Natural killer cell (primary cell): ENCODE measurements around the gene CLIP2. TPM values are rescaled to one million over a fixed set of nuclear protein-coding genes. Genes with fewer than 3 reads are reported as not detected.
A peak's percentile ranks its signal among the peaks of the same experiment; 100 is the strongest.

Experiments
- ATAC-seq, 3 donors: fragments of 150-1000 bp in 2 of 3; fragments of 200-7000 bp in 1 of 3; cut with Tn5 transposase; 1 replicate in 1 of 3; 2 replicates in 2 of 3; pipeline ENCODE4 v1.10.0; 2021; ENCODE audit warnings: mild to moderate bottlenecking in 2 of 3, moderate library complexity in 2 of 3
- DNase-seq, 2 donors: peaks; one replicate each; pipeline versions ENCODE4 v3.0.0 to v3.0.0-alpha.2; 2013 to 2021; ENCODE audit warnings: mixed read lengths in 1 of 2
- H3K27ac ChIP-seq: one replicate; pipeline ENCODE4 v1.5.1; 2013; ENCODE audit warnings: mild to moderate bottlenecking, low read length
- H3K27me3 ChIP-seq: one replicate; pipeline ENCODE4 v1.6.1; 2013; ENCODE audit warnings: low read length; ENCODE audit not compliant: control insufficient read depth, insufficient read depth
- H3K36me3 ChIP-seq: one replicate; pipeline ENCODE4 v1.6.1; 2013; ENCODE audit warnings: low read length; ENCODE audit not compliant: control insufficient read depth, insufficient read depth
- H3K4me1 ChIP-seq: one replicate; pipeline ENCODE4 v1.6.1; 2013; ENCODE audit warnings: low read length; ENCODE audit not compliant: control insufficient read depth, insufficient read depth
- H3K4me3 ChIP-seq: one replicate; pipeline ENCODE4 v1.5.1; 2013; ENCODE audit warnings: low read length
- H3K9me3 ChIP-seq: one replicate; pipeline ENCODE4 v1.6.1; 2013; ENCODE audit warnings: low read length; ENCODE audit not compliant: control insufficient read depth, insufficient read depth
- H3K27ac Mint-ChIP-seq, 2 donors: one replicate each; pipeline ENCODE4 v1.8.0; 2022; ENCODE audit warnings: mild to moderate bottlenecking in 2 of 2, mixed read lengths in 2 of 2, moderate library complexity in 1 of 2
- H3K27me3 Mint-ChIP-seq, 2 donors: one replicate each; pipeline ENCODE4 v1.8.0; 2022; ENCODE audit warnings: low read depth in 2 of 2, mixed read lengths in 2 of 2
- H3K36me3 Mint-ChIP-seq: one replicate; pipeline ENCODE4 v1.8.0; 2022; ENCODE audit warnings: mixed read lengths
- H3K4me1 Mint-ChIP-seq, 2 donors: one replicate each; pipeline ENCODE4 v1.8.0; 2022; ENCODE audit warnings: mixed read lengths in 2 of 2
- H3K4me3 Mint-ChIP-seq: one replicate; pipeline ENCODE4 v1.8.0; 2022; ENCODE audit warnings: mild to moderate bottlenecking, moderate library complexity, mixed read lengths
- H3K9me3 Mint-ChIP-seq, 2 donors: one replicate each; pipeline ENCODE4 v1.8.0; 2022; ENCODE audit warnings: mixed read lengths in 2 of 2
- WGBS: methylation state at CpG from one replicate; pipeline ENCODE4 v1.1.7; 2013; ENCODE audit warnings: missing lambda C conversion rate; ENCODE audit not compliant: insufficient coverage; 5-methylcytosine and 5-hydroxymethylcytosine counted together
- intact Hi-C: fragments of 100-400 bp; cut with micrococcal nuclease; formaldehyde crosslinking; loops from one replicate; pipeline ENCODE4 v1.14.2; 2022
- total RNA-seq, 4 donors: library from RNA; stranded (reverse); fragments of 120-200 nt in 1 of 4; gene quantifications; one replicate each; pipeline versions ENCODE4 v1.2.3 to v1.2.4, GENCODE V29; 2013 to 2022
- TF ChIP-seq, protein P1 (sequence below): fragments of 200-600 bp; IDR thresholded peaks from one replicate; pipeline ENCODE4 v1.8.0; 2022; ENCODE audit warnings: antibody characterized with exemption

Gene CLIP2
- total RNA-seq, 3 donors from 2014 or later (not counting 1 experiment from before 2014, with no cell fraction given), result 8.5 to 14.7 (median 10.5) TPM

DNA sequence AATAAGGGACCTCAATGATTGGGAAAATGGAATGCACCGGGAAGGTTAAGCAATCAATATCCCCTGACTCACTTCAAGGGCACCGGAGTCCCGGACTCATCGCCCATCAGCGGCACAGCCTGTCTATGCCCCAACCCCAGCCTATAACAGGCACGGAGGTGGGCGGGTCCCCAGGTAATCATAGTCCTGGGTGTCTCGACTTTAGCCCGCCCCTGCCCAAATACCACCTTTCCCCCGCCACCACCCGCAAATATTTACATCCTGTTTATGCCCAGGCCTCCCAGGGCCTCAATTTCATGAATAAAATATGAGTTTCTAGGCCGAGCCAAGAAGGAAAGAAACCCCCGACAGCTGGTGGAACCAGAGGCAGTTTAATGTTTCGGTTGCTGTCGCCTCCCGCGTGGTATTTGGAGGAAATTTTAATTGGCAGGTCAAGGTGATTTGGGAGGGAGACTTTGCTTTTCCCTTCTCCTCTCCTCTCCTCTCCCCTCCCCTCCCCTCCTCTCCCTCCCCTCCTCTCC, 19.4 kb upstream of the CLIP2 start:
- H3K4me3 Mint-ChIP-seq, result peak overlapping the region; percentile 80
- peaks cover 5 to 10% of the 10 kb centered on the region in 2 donors for H3K4me1 Mint-ChIP-seq
- Histone ChIP-seq H3K36me3 (no peaks in the 10 kb centered on the region), H3K27me3 (no peaks in the 10 kb centered on the region), H3K4me1 (peaks cover 27% of the 10 kb centered on the region), H3K4me3 (peak overlapping the region; percentile 51), H3K27ac (no peak overlapping the region), H3K9me3 (no peaks in the 10 kb centered on the region)
- intact Hi-C loops, result loop anchor here (1.0 kb wide), 1 partner anchor 19 kb away; the partner anchor contains the start of gene CLIP2
- TF ChIP-seq, protein P1, sequence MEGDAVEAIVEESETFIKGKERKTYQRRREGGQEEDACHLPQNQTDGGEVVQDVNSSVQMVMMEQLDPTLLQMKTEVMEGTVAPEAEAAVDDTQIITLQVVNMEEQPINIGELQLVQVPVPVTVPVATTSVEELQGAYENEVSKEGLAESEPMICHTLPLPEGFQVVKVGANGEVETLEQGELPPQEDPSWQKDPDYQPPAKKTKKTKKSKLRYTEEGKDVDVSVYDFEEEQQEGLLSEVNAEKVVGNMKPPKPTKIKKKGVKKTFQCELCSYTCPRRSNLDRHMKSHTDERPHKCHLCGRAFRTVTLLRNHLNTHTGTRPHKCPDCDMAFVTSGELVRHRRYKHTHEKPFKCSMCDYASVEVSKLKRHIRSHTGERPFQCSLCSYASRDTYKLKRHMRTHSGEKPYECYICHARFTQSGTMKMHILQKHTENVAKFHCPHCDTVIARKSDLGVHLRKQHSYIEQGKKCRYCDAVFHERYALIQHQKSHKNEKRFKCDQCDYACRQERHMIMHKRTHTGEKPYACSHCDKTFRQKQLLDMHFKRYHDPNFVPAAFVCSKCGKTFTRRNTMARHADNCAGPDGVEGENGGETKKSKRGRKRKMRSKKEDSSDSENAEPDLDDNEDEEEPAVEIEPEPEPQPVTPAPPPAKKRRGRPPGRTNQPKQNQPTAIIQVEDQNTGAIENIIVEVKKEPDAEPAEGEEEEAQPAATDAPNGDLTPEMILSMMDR, result no peak
- peak overlapping the region in 1 of 2 donors; percentile 69 for H3K27ac Mint-ChIP-seq
- H3K9me3 Mint-ChIP-seq, result no peaks in the 10 kb centered on the region
- peaks cover 0 to 3% of the 10 kb centered on the region in 2 donors for H3K27me3 Mint-ChIP-seq
- under 1% methylated on average over 13 of the region's 17 CpGs for WGBS
- no peaks in the 10 kb centered on the region for H3K36me3 Mint-ChIP-seq
- peak; percentile 45 to 81 for DNase-seq
- ATAC-seq, result peak; percentile 77 to 90 (median 85)

DNA sequence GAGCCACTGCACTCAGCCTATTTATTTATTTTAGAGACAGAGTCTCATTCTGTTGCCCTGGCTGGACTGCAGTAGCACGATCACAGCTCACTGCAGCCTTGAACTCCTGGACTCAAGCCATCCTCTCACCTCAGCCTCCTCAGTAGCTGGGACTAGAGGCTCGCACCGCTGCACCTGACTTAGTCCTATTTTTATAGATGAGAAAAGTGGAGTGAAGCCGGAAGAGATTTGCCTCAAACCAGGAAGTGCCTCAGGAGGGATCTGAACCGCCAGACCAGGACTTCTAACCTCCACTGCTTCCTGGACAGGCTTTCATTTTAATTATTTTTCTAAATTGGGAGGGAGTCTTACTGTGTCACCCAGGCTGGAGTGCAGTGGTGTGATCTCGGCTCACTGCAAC, 17.5 kb upstream of the CLIP2 start:
- intact Hi-C loops, result no loop called here
- H3K27ac Mint-ChIP-seq, result peak overlapping the region in 1 of 2 donors; percentile 24
- DNase-seq (no peak), ATAC-seq (no peak)
- H3K27me3 Mint-ChIP-seq, result peaks cover 0 to 3% of the 10 kb centered on the region in 2 donors
- H3K4me3 ChIP-seq, result no peak overlapping the region
- H3K27ac ChIP-seq, result no peak overlapping the region
- H3K36me3 ChIP-seq, result no peaks in the 10 kb centered on the region
- WGBS, result 45% methylated on average over 5 of the region's 6 CpGs
- peaks cover 27% of the 10 kb centered on the region for H3K4me1 ChIP-seq
- H3K27me3 ChIP-seq, result no peaks in the 10 kb centered on the region
- no peaks in the 10 kb centered on the region for H3K36me3 Mint-ChIP-seq
- TF ChIP-seq, protein P1, result no peak
- H3K4me3 Mint-ChIP-seq, result no peak overlapping the region
- no peaks in the 10 kb centered on the region for H3K9me3 Mint-ChIP-seq
- H3K4me1 Mint-ChIP-seq, result peaks cover 5 to 10% of the 10 kb centered on the region in 2 donors
- H3K9me3 ChIP-seq, result no peaks in the 10 kb centered on the region

DNA sequence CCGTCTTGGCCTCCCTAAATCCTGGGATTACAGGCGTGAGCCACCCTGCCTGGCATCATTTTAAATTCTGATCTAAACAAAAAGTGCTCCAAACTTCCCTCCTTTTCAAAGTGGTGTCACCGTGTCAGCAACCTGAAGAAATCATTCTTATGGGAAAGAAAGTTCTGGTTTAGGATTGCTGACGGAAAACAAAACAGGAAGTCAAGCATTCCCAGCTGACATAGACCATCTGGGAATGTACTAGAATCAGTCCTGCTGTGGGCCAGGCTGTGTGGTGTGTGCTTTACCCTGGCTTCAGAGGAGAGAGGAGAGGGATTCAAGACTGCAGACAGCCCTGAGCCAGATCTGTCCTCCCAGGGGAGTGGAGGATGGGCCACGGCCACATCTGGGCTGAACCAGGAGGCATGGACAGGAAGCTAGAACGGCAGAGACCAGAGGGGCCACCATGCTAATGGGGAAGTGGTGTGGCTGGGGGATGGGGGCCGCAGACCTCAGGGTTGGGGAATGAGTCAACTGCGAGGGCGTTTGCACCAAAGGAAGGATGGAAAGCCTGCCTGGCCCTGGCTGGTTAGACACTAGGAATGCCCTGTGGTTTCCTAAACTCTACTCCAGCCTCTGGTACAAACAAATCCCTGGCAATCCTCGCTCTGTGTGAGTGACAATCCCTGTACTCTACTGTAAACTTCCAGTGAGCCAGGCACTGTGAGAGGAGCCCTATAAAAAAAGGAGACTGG, 16.7 kb upstream of the CLIP2 start:
- no peaks in the 10 kb centered on the region for H3K27me3 ChIP-seq
- H3K9me3 Mint-ChIP-seq, result no peaks in the 10 kb centered on the region
- H3K4me1 Mint-ChIP-seq, result peaks cover 5 to 10% of the 10 kb centered on the region in 2 donors
- TF ChIP-seq, protein P1, result no peak
- WGBS, result 30% methylated on average over 10 of the region's 10 CpGs
- no peak overlapping the region for H3K27ac Mint-ChIP-seq
- no peaks in the 10 kb centered on the region for H3K9me3 ChIP-seq
- H3K36me3 Mint-ChIP-seq, result no peaks in the 10 kb centered on the region
- no peaks in the 10 kb centered on the region for H3K36me3 ChIP-seq
- H3K27ac ChIP-seq, result no peak overlapping the region
- intact Hi-C loops, result no loop called here
- no peak overlapping the region for H3K4me3 Mint-ChIP-seq
- ATAC-seq (peak in 1 of 3 donors; percentile 63), DNase-seq (no peak)
- H3K4me1 ChIP-seq, result peaks cover 27% of the 10 kb centered on the region
- no peak overlapping the region for H3K4me3 ChIP-seq
- peaks cover 0 to 3% of the 10 kb centered on the region in 2 donors for H3K27me3 Mint-ChIP-seq
